IMR-90 (cell line): ENCODE results near the gene DMD.

Experiments
- BHLHE40 ChIP-seq: fragments of 150-350 bp; IDR thresholded peaks from 2 replicates; pipeline ENCODE4 v1.6.1; 2016; ENCODE audit warnings: mild to moderate bottlenecking, low read depth, low read length
- CEBPB ChIP-seq: IDR thresholded peaks from 2 replicates; pipeline ENCODE4 v1.6.1; 2012; ENCODE audit warnings: low read depth, low read length, improper control_type of control experiment
- NFE2L2 ChIP-seq: fragments of 150-350 bp; IDR thresholded peaks from 2 replicates; pipeline ENCODE4 v1.6.1; 2016; ENCODE audit warnings: low read depth, mild to moderate bottlenecking, low read length
- POLR2A ChIP-seq: IDR thresholded peaks from 2 replicates; pipeline ENCODE4 v1.6.1; 2012; ENCODE audit warnings: mild to moderate bottlenecking, low read depth, low read length
- RAD21 ChIP-seq: IDR thresholded peaks from 2 replicates; pipeline ENCODE4 v1.6.1; 2012; ENCODE audit warnings: low read length, improper control_type of control experiment
- RCOR1 ChIP-seq: IDR thresholded peaks from 2 replicates; pipeline ENCODE4 v1.6.1; 2012; ENCODE audit warnings: mild to moderate bottlenecking, low read length, improper control_type of control experiment; ENCODE audit not compliant: insufficient replicate concordance
- RFX5 ChIP-seq: IDR thresholded peaks from 2 replicates; pipeline ENCODE4 v1.8.0; 2012; ENCODE audit warnings: low read depth, mild to moderate bottlenecking, low read length, moderate library complexity
- TF ChIP-seq, protein P1 (sequence below): conservative IDR thresholded peaks from 2 replicates; pipeline ENCODE4 v1.5.1; 2012; ENCODE audit warnings: mild to moderate bottlenecking, low read depth, low read length, improper control_type of control experiment

DNA sequence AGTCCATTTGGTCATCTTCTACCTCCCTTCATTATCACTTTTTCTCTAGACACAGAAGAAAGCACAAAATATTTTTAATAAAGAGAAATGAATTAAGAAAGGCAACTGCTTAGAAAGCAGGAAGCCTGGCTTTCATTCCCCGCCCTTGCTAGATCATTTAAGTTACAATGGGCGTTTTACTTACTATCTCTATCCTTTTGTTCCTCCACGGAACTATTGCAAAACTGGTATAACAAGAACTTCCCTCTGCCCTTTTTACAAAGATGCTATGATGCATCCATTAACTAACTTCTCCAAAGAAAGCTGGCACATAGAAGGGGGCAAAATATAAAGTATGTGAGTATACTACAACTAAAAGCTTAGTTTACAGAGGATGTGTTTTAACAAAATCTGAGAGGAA lies 1705.0 kb downstream of the DMD start:
- TF ChIP-seq, protein P1, sequence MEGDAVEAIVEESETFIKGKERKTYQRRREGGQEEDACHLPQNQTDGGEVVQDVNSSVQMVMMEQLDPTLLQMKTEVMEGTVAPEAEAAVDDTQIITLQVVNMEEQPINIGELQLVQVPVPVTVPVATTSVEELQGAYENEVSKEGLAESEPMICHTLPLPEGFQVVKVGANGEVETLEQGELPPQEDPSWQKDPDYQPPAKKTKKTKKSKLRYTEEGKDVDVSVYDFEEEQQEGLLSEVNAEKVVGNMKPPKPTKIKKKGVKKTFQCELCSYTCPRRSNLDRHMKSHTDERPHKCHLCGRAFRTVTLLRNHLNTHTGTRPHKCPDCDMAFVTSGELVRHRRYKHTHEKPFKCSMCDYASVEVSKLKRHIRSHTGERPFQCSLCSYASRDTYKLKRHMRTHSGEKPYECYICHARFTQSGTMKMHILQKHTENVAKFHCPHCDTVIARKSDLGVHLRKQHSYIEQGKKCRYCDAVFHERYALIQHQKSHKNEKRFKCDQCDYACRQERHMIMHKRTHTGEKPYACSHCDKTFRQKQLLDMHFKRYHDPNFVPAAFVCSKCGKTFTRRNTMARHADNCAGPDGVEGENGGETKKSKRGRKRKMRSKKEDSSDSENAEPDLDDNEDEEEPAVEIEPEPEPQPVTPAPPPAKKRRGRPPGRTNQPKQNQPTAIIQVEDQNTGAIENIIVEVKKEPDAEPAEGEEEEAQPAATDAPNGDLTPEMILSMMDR: no peak
- TF ChIP-seq RFX5: no peak
- TF ChIP-seq BHLHE40: no peak
- no peak for TF ChIP-seq NFE2L2
- no peak for TF ChIP-seq POLR2A
- TF ChIP-seq RAD21: no peak
- TF ChIP-seq CEBPB: no peak
- TF ChIP-seq RCOR1: no peak
